ENCODE data around the gene CDK19. TPM values are rescaled to one million over a fixed set of nuclear protein-coding genes. Genes with fewer than 3 reads are reported as not detected.

Gene CDK19
- total and polyA plus RNA-seq, 9 of the 15 experiments (the other 6 are each of a cell fraction or from before 2014, with no cell fraction given): 3.8 to 15.2 (median 7.4) TPM

- FAIRE-seq (no peak), ATAC-seq (no peak), DNase-seq (ENCODE audit: extremely low read depth in 1 of 4, low spot score in 3 of 4) (no peak)
- no TSS peak for BruUV-seq (replicated peaks)
- Histone ChIP-seq H3K27me3 (ENCODE audit: control insufficient read depth in 2 of 2, insufficient read depth in 2 of 2, low read length in 2 of 2) (no peaks in the 10 kb centered on the region; a peak in 1 of 5 replicates), H3K9me1 (ENCODE audit: control insufficient read depth, insufficient read depth, low read length) (no peaks in the 10 kb centered on the region), H3K9ac (ENCODE audit: insufficient read depth in 1 of 2, low read depth in 2 of 2, low read length in 2 of 2) (no peak overlapping the region), H2AFZ (ENCODE audit: low read depth, low read length) (no peak overlapping the region), H3K9me3 (replicated peaks; ENCODE audit: control insufficient read depth, insufficient read depth, low read depth, low read length) (no peaks in the 10 kb centered on the region), H3K4me3 (no peak overlapping the region), H3K36me3 (ENCODE audit: control insufficient read depth, insufficient read depth, low read length) (no peaks in the 10 kb centered on the region), H3K27ac (ENCODE audit: extremely low read depth, low read depth, low read length) (no peak overlapping the region), H3K79me2 (ENCODE audit: control insufficient read depth, insufficient read depth, low read length) (no peaks in the 10 kb centered on the region), H3K4me1 (replicated peaks in 1 of 2; ENCODE audit: control insufficient read depth in 2 of 2, insufficient read depth in 2 of 2, low read length in 2 of 2) (no peaks in the 10 kb centered on the region), H4K20me1 (replicated peaks; ENCODE audit: control insufficient read depth, insufficient read depth, low read length) (0 out of 2 replicates have a peak, but pooled peaks cover 9% of the 10 kb centered on the region), H3K4me2 (ENCODE audit: insufficient read depth, low read length) (no peak overlapping the region)
- in situ Hi-C loops (cut with MboI) (no loop called here), intact Hi-C loops (cut with micrococcal nuclease) (no loop called here)
- CTCF ChIA-PET (ENCODE audit: low intra/inter-chr PET ratio): no interaction called here
- WGBS (ENCODE audit: insufficient coverage, low coverage, missing lambda C conversion rate): 25% methylated on average over 1 of the region's 1 CpG
- TF ChIP-seq ZNF316 (IDR thresholded peaks at IDR 0.05) (0 out of 2 replicates have a peak, but pooled peaks have one; percentile 18), ZFP30 (CRISPR knock-in tag; IDR thresholded peaks at IDR 0.05; ENCODE audit: borderline replicate concordance) (no peak), CREM (IDR thresholded peaks at IDR 0.05; ENCODE audit: low read depth) (no peak), CBFB (CRISPR knock-in tag; IDR thresholded peaks at IDR 0.05) (no peak), ILK (tag; IDR thresholded peaks at IDR 0.05; ENCODE audit: borderline replicate concordance, low read depth) (no peak), ZNF408 (CRISPR knock-in tag; IDR thresholded peaks at IDR 0.05; ENCODE audit: low read depth) (no peak)
- POLR2A ChIA-PET: no interaction called here
These were observed 36.9 kb downstream of the CDK19 start for GRCh38 chr6:110778333-110778732.

- H3K4me3 ChIP-seq: no peak overlapping the region
- ChIA-PET POLR2A (no interaction called here), CTCF (ENCODE audit: low intra/inter-chr PET ratio) (no interaction called here)
- in situ Hi-C loops (cut with MboI) (no loop called here), intact Hi-C loops (cut with micrococcal nuclease) (no loop called here)
- no peaks in the 10 kb centered on the region for H3K79me2 ChIP-seq (ENCODE audit: control insufficient read depth, insufficient read depth, low read length)
- H3K9me3 ChIP-seq (replicated peaks; ENCODE audit: control insufficient read depth, insufficient read depth, low read depth, low read length): no peaks in the 10 kb centered on the region
- H4K20me1 ChIP-seq (replicated peaks; ENCODE audit: control insufficient read depth, insufficient read depth, low read length): 0 out of 2 replicates have a peak, but pooled peaks cover 9% of the 10 kb centered on the region
- no peaks in the 10 kb centered on the region for H3K36me3 ChIP-seq (ENCODE audit: control insufficient read depth, insufficient read depth, low read length)
- DNase-seq (ENCODE audit: extremely low read depth in 1 of 4, low spot score in 3 of 4): no peak
- BruUV-seq (replicated peaks): no TSS peak
- H3K9ac ChIP-seq (ENCODE audit: insufficient read depth in 1 of 2, low read depth in 2 of 2, low read length in 2 of 2): no peak overlapping the region
- H3K9me1 ChIP-seq (ENCODE audit: control insufficient read depth, insufficient read depth, low read length): no peaks in the 10 kb centered on the region
- no peak overlapping the region for H3K4me2 ChIP-seq (ENCODE audit: insufficient read depth, low read length)
- H3K4me1 ChIP-seq (replicated peaks in 1 of 2; ENCODE audit: control insufficient read depth in 2 of 2, insufficient read depth in 2 of 2, low read length in 2 of 2): no peaks in the 10 kb centered on the region
- H3K27ac ChIP-seq (ENCODE audit: extremely low read depth, low read depth, low read length): no peak overlapping the region
- no peak for FAIRE-seq
- H2AFZ ChIP-seq (ENCODE audit: low read depth, low read length): no peak overlapping the region
- H3K27me3 ChIP-seq (ENCODE audit: control insufficient read depth in 2 of 2, insufficient read depth in 2 of 2, low read length in 2 of 2): no peaks in the 10 kb centered on the region; a peak in 1 of 5 replicates
- ATAC-seq: no peak
- 8% methylated on average over 2 of the region's 2 CpGs for WGBS (ENCODE audit: insufficient coverage, low coverage, missing lambda C conversion rate)
These were observed 37.6 kb downstream of the CDK19 start for GRCh38 chr6:110777636-110778035.

Data from K562 (cell line).